ENCODE measurements around the gene MVB12A.

- TF ChIP-seq, protein P1, sequence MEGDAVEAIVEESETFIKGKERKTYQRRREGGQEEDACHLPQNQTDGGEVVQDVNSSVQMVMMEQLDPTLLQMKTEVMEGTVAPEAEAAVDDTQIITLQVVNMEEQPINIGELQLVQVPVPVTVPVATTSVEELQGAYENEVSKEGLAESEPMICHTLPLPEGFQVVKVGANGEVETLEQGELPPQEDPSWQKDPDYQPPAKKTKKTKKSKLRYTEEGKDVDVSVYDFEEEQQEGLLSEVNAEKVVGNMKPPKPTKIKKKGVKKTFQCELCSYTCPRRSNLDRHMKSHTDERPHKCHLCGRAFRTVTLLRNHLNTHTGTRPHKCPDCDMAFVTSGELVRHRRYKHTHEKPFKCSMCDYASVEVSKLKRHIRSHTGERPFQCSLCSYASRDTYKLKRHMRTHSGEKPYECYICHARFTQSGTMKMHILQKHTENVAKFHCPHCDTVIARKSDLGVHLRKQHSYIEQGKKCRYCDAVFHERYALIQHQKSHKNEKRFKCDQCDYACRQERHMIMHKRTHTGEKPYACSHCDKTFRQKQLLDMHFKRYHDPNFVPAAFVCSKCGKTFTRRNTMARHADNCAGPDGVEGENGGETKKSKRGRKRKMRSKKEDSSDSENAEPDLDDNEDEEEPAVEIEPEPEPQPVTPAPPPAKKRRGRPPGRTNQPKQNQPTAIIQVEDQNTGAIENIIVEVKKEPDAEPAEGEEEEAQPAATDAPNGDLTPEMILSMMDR (IDR thresholded peaks at IDR 0.05), result no peak
- no peak for TF ChIP-seq POLR2AphosphoS5 (IDR thresholded peaks at IDR 0.05; ENCODE audit: insufficient read depth in 1 of 2, low read depth in 1 of 2)
Measured at GRCh38 chr19:17389957-17390664, 29.7 kb upstream of the MVB12A start.
